ENCODE measurements around the gene EXO1.

The EXO1 gene

GRCh38 chr1:241840164-241840563 is 7.8 kb upstream of the EXO1 start:
- TF ChIP-seq FOXM1 (IDR thresholded peaks at IDR 0.05; ENCODE audit: borderline replicate concordance, low read depth) (no peak), TAF1 (IDR thresholded peaks at IDR 0.05; ENCODE audit: low read depth) (no peak), CREB1 (IDR thresholded peaks at IDR 0.05; ENCODE audit: low read depth) (no peak), RAD21 (IDR thresholded peaks at IDR 0.05; ENCODE audit: low read depth) (no peak)

- TF ChIP-seq NFIC (IDR thresholded peaks at IDR 0.05) = no peak
- TF ChIP-seq TAF1 (IDR thresholded peaks at IDR 0.05; ENCODE audit: low read depth) = no peak
- no peak for TF ChIP-seq TEAD4 (IDR thresholded peaks at IDR 0.05)
- TF ChIP-seq EP300 (IDR thresholded peaks at IDR 0.05; ENCODE audit: borderline replicate concordance) = no peak
- TF ChIP-seq RAD21 (IDR thresholded peaks at IDR 0.05; ENCODE audit: low read depth) = no peak
- no peak for TF ChIP-seq CEBPB (IDR thresholded peaks at IDR 0.05)
- TF ChIP-seq REST (IDR thresholded peaks at IDR 0.05; ENCODE audit: low read depth) = no peak
- no peak for TF ChIP-seq EGR1 (IDR thresholded peaks at IDR 0.05)
- no peak for TF ChIP-seq MAX (IDR thresholded peaks at IDR 0.05)
- TF ChIP-seq CREB1 (IDR thresholded peaks at IDR 0.05; ENCODE audit: low read depth) = no peak
- no peak for TF ChIP-seq ZBTB7A (IDR thresholded peaks at IDR 0.05; ENCODE audit: low read depth)
- no peak for TF ChIP-seq USF1 (IDR thresholded peaks at IDR 0.05)
- TF ChIP-seq TCF12 (IDR thresholded peaks at IDR 0.05; ENCODE audit: low read depth) = no peak
- no peak for TF ChIP-seq YY1 (IDR thresholded peaks at IDR 0.05; ENCODE audit: low read depth)
- TF ChIP-seq FOXM1 (IDR thresholded peaks at IDR 0.05; ENCODE audit: borderline replicate concordance, low read depth) = no peak
Observed at GRCh38 chr1:241841691-241842090, 6.3 kb upstream of the EXO1 start.

- no peak for TF ChIP-seq TEAD4 (IDR thresholded peaks at IDR 0.05)
- no peak for TF ChIP-seq YY1 (IDR thresholded peaks at IDR 0.05; ENCODE audit: low read depth)
- TF ChIP-seq EGR1 (IDR thresholded peaks at IDR 0.05) = no peak
- TF ChIP-seq CREB1 (IDR thresholded peaks at IDR 0.05; ENCODE audit: low read depth) = no peak
- no peak for TF ChIP-seq TAF1 (IDR thresholded peaks at IDR 0.05; ENCODE audit: low read depth)
- TF ChIP-seq MAX (IDR thresholded peaks at IDR 0.05) = no peak
- TF ChIP-seq NFIC (IDR thresholded peaks at IDR 0.05) = no peak
- no peak for TF ChIP-seq CEBPB (IDR thresholded peaks at IDR 0.05)
- TF ChIP-seq RAD21 (IDR thresholded peaks at IDR 0.05; ENCODE audit: low read depth) = no peak
- TF ChIP-seq USF1 (IDR thresholded peaks at IDR 0.05) = no peak
- TF ChIP-seq EP300 (IDR thresholded peaks at IDR 0.05; ENCODE audit: borderline replicate concordance) = no peak
- no peak for TF ChIP-seq ZBTB7A (IDR thresholded peaks at IDR 0.05; ENCODE audit: low read depth)
- TF ChIP-seq REST (IDR thresholded peaks at IDR 0.05; ENCODE audit: low read depth) = no peak
- TF ChIP-seq TCF12 (IDR thresholded peaks at IDR 0.05; ENCODE audit: low read depth) = no peak
- TF ChIP-seq FOXM1 (IDR thresholded peaks at IDR 0.05; ENCODE audit: borderline replicate concordance, low read depth) = no peak
Observed at GRCh38 chr1:241842565-241842964, 5.4 kb upstream of the EXO1 start.

GRCh38 chr1:241844593-241844992 is 3.4 kb upstream of the EXO1 start:
- TF ChIP-seq USF1 (IDR thresholded peaks at IDR 0.05) = no peak
- no peak for TF ChIP-seq CEBPB (IDR thresholded peaks at IDR 0.05)
- TF ChIP-seq TEAD4 (IDR thresholded peaks at IDR 0.05) = no peak
- TF ChIP-seq EGR1 (IDR thresholded peaks at IDR 0.05) = no peak
- TF ChIP-seq TAF1 (IDR thresholded peaks at IDR 0.05; ENCODE audit: low read depth) = no peak
- TF ChIP-seq EP300 (IDR thresholded peaks at IDR 0.05; ENCODE audit: borderline replicate concordance) = no peak
- no peak for TF ChIP-seq TCF12 (IDR thresholded peaks at IDR 0.05; ENCODE audit: low read depth)
- TF ChIP-seq MAX (IDR thresholded peaks at IDR 0.05) = no peak
- no peak for TF ChIP-seq RAD21 (IDR thresholded peaks at IDR 0.05; ENCODE audit: low read depth)
- TF ChIP-seq CREB1 (IDR thresholded peaks at IDR 0.05; ENCODE audit: low read depth) = no peak
- no peak for TF ChIP-seq REST (IDR thresholded peaks at IDR 0.05; ENCODE audit: low read depth)
- TF ChIP-seq FOXM1 (IDR thresholded peaks at IDR 0.05; ENCODE audit: borderline replicate concordance, low read depth) = no peak

All from Ishikawa (cell line).